Measurements from ENCODE around the gene AFG1L.
"Not testable (repeated sequence)": the region's sequence is repeated elsewhere in the genome, so short reads cannot be mapped to it uniquely, and the experiment has no call there.

The AFG1L gene

DNA sequence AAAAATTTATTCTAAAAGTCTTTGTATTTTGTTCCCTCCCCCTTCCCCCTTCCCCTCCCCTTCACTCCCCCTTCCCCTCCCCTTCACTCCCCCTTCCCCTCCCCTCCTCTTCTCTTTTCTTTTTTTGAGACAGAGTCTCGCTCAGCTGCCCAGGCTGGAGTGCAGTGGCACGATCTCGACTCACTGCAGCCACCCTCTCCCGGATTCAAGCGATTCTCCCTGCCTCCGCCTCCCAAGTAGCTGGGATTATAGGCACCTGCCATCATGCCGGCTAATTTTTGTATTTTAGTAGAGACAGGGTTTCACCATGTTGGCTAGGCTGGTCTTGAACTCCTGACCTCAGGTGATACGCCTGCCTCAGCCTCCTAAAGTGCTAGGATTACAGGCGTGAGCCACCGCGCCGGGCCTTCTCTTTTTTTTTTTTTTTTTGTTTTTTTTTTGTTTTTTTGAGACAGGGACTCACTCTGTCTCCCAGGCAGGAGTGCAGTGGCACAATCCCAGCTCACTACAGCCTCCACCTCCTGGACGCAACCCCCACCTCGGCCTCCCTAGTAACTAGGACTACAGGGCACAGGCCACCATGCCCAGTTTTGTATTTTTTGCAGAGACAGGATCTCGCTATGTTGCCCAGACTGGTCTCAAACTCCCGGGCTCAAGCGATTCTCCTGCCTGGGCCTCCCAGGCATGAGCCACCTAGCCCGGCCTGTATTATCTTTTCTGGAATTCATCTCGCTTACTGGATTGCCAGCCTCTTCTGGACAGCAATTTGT is 1.1 kb upstream of the AFG1L start:
- no peaks in the 10 kb centered on the region for H3K36me3 ChIP-seq (ENCODE audit: control insufficient read depth, insufficient read depth, low read length)
- H3K4me1 ChIP-seq (ENCODE audit: control insufficient read depth, insufficient read depth, low read length) = peaks cover 13% of the 10 kb centered on the region
- H3K9me3 ChIP-seq (ENCODE audit: control insufficient read depth, low read length) = no peaks in the 10 kb centered on the region
- H3K9ac ChIP-seq (ENCODE audit: low read length) = peak overlapping the region; percentile 99
- no peaks in the 10 kb centered on the region for H3K27me3 ChIP-seq (ENCODE audit: control insufficient read depth, insufficient read depth, low read length)
- peak overlapping the region; percentile 99 for H3K4me3 ChIP-seq (ENCODE audit: low read length)

DNA sequence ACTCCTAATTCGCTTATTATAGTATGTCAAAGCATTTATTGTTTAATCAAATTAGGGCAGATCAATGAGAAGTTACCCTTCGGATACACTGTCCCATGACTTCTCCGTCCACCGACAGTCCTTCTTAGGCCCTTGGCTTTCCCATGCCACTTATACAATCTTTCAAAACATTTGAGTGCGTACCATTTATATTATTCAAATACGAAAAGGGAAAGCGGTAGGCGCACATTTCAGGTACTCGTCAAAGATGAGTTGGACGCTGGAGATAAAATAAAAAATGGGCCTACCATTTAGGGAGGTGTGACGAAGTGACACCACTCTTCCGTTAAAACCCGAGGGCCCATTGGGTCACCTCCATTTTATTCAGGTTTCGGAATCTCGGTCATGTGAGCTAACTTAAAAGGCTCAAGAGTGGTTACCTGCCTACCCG is 542 bp upstream of the AFG1L start:
- Histone ChIP-seq H3K36me3 (ENCODE audit: control insufficient read depth, insufficient read depth, low read length) (no peaks in the 10 kb centered on the region), H3K4me3 (ENCODE audit: low read length) (peak overlapping the region; percentile 99), H3K27me3 (ENCODE audit: control insufficient read depth, insufficient read depth, low read length) (no peaks in the 10 kb centered on the region), H3K4me1 (ENCODE audit: control insufficient read depth, insufficient read depth, low read length) (peaks cover 13% of the 10 kb centered on the region), H3K9me3 (ENCODE audit: control insufficient read depth, low read length) (no peaks in the 10 kb centered on the region), H3K9ac (ENCODE audit: low read length) (peak overlapping the region; percentile 99)

DNA sequence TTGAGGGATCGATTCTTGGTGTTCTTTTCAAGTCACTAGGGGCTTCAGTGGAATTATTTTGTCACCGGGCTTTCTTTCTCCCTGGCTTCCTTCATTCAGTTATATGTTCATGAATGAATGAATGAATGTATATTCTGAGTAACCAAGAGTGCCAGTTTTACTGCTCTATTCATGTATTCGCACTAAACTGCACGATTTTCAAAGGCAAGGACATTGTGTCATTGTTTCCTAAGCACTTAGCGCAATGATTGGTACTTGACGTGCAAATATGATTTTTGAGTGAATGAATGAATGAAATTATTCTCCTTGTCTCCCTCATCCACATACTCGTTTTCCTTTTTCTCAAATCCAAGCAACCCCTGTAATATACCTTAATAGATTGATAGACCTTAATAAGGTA is 822 bp downstream of the AFG1L start:
- Histone ChIP-seq H3K4me1 (ENCODE audit: control insufficient read depth, insufficient read depth, low read length) (peaks cover 13% of the 10 kb centered on the region), H3K36me3 (ENCODE audit: control insufficient read depth, insufficient read depth, low read length) (no peaks in the 10 kb centered on the region), H3K9me3 (ENCODE audit: control insufficient read depth, low read length) (no peaks in the 10 kb centered on the region), H3K4me3 (ENCODE audit: low read length) (peak overlapping the region; percentile 99), H3K9ac (ENCODE audit: low read length) (peak overlapping the region; percentile 99), H3K27me3 (ENCODE audit: control insufficient read depth, insufficient read depth, low read length) (no peaks in the 10 kb centered on the region)

DNA sequence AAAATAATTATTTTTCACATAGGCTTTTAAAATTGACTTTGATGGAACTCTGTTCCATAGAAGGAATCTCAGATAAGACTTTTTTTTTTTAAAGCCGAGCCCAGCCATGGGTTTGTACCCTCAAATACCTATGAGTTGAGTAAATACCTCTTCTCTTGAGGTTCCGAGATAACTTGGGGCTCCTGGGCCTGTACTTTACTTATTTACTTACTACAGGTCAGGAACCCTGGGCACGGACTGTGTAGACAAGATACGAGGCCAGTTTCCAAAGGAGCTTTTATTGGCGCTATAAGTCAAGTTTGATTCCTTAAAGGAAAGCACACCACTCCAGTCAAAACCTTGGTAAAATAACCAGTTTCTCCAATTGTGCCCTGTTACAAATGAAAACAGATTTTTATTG is 7.5 kb downstream of the AFG1L start:
- Histone ChIP-seq H3K9ac (ENCODE audit: low read length) (no peak overlapping the region), H3K4me3 (ENCODE audit: low read length) (no peak overlapping the region), H3K9me3 (ENCODE audit: control insufficient read depth, low read length) (no peaks in the 10 kb centered on the region), H3K27me3 (ENCODE audit: control insufficient read depth, insufficient read depth, low read length) (no peaks in the 10 kb centered on the region), H3K36me3 (ENCODE audit: control insufficient read depth, insufficient read depth, low read length) (no peaks in the 10 kb centered on the region), H3K4me1 (ENCODE audit: control insufficient read depth, insufficient read depth, low read length) (no peaks in the 10 kb centered on the region)

DNA sequence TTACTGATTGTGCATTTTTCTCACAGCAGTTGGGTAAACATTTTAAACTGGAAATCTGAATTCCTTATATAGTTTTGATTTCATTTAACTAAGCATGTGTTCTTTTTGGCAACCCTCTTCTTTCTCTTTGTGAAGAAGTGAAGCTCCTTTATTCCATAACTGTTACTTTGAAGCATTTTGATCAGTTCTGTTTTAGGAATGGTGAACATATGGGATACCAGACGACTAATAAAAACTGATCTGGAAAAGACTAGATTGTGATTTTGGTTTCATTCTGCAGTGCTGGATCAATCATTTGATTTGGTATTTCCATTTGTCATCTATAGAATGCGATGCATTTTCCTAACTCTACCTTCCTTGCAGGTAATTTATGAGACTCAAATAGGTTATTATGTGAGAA is 9.8 kb downstream of the AFG1L start:
- Histone ChIP-seq H3K4me3 (ENCODE audit: low read length) (no peak overlapping the region), H3K36me3 (ENCODE audit: control insufficient read depth, insufficient read depth, low read length) (no peaks in the 10 kb centered on the region), H3K9me3 (ENCODE audit: control insufficient read depth, low read length) (no peaks in the 10 kb centered on the region), H3K9ac (ENCODE audit: low read length) (no peak overlapping the region), H3K4me1 (ENCODE audit: control insufficient read depth, insufficient read depth, low read length) (no peaks in the 10 kb centered on the region), H3K27me3 (ENCODE audit: control insufficient read depth, insufficient read depth, low read length) (no peaks in the 10 kb centered on the region)

DNA sequence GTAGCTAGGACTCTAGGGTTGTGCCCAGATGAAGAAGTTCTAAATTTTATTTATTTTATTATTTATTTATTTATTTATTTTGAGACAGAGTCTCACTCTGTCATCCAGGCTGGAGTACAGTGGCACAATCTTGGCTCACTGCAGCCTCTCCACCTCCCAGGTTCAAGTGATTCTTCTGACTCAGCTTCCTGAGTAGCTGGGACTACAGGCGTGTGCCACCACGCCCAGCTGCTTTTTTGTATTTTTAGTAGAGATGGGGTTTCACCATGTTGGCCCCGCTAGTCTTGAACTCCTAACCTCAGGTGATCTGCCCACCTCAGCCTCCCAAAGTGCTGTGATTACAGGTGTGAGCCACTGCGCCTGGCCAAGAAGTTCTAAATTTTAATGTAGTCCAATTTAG is 13.8 kb downstream of the AFG1L start:
- H3K9ac ChIP-seq (ENCODE audit: low read length); H3K4me1 ChIP-seq (ENCODE audit: control insufficient read depth, insufficient read depth, low read length): not testable (repeated sequence)

DNA sequence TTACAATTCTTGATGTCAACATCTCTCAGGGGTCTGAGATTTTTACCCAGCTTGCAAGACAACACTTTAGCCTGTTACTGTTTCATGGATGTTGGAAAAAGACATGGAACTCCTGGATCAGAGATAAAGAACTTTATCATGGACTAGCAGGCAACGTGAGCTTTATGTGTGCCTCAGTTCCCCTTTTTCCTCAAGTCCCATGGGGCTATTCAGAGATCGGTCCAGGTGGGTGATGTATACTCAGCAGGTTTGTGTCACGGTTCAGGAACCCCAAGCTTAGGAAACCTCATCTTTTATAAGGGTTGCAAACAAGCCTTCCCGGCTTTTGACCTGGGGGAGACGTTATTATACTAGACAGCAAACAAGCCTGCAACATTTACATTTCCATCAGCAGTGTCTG is 15.0 kb downstream of the AFG1L start:
- Histone ChIP-seq H3K4me3 (ENCODE audit: low read length) (no peak overlapping the region), H3K9me3 (ENCODE audit: control insufficient read depth, low read length) (no peaks in the 10 kb centered on the region), H3K4me1 (ENCODE audit: control insufficient read depth, insufficient read depth, low read length) (peaks cover 5% of the 10 kb centered on the region), H3K36me3 (ENCODE audit: control insufficient read depth, insufficient read depth, low read length) (no peaks in the 10 kb centered on the region), H3K9ac (ENCODE audit: low read length) (no peak overlapping the region), H3K27me3 (ENCODE audit: control insufficient read depth, insufficient read depth, low read length) (no peaks in the 10 kb centered on the region)

More for the DNA sequence above, 13.8 kb downstream of the AFG1L start:
- not testable (repeated sequence) for H3K27me3 ChIP-seq (ENCODE audit: control insufficient read depth, insufficient read depth, low read length); H3K4me3 ChIP-seq (ENCODE audit: low read length); H3K9me3 ChIP-seq (ENCODE audit: control insufficient read depth, low read length); H3K36me3 ChIP-seq (ENCODE audit: control insufficient read depth, insufficient read depth, low read length)

DNA sequence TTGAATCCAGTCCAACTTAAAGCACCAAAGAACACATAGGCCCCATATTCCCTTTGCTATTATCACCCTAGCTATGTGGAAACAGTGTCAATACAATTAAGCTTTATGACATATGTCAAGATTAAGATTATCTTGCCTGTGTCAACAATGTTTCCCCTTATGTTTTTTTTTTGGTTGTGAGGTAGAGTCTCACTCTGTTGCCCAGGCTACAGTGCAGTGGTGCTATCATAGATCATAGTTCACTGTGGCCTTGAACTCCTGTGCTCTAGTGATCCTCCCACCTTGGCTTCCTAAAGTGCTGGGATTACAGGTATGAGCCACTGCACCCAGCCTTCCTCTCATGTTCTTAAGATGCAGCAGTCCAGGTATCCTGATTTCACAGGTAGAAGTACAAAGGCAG is 17.8 kb downstream of the AFG1L start:
- Histone ChIP-seq H3K9ac (ENCODE audit: low read length) (no peak overlapping the region), H3K4me1 (ENCODE audit: control insufficient read depth, insufficient read depth, low read length) (peaks cover 5% of the 10 kb centered on the region), H3K27me3 (ENCODE audit: control insufficient read depth, insufficient read depth, low read length) (no peaks in the 10 kb centered on the region), H3K9me3 (ENCODE audit: control insufficient read depth, low read length) (no peaks in the 10 kb centered on the region), H3K36me3 (ENCODE audit: control insufficient read depth, insufficient read depth, low read length) (no peaks in the 10 kb centered on the region), H3K4me3 (ENCODE audit: low read length) (no peak overlapping the region)

DNA sequence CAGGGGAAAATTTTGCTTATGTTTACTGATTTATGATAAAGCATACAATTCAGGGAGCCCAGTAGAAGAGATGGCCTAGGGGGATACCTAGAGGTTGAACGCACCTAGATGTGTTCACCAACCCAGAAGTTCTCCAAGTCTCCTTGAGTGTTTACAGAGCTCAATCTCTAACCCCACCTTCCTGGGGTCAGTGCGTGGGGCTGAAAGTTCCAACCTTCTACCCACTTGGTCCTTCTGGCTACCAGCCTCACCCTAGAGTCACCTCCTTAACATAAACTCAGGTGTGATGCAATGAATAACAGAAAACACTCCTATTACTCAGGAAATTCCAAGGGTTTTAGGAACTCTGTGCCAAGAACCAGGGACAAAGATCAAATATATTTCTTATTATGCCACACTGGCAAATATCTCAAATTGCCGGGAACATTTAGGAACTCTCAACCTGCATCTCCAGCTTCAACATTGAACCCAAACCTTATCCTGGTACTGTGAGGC is 26.4 kb downstream of the AFG1L start:
- H3K9me3 ChIP-seq (ENCODE audit: control insufficient read depth, low read length) = no peaks in the 10 kb centered on the region

DNA sequence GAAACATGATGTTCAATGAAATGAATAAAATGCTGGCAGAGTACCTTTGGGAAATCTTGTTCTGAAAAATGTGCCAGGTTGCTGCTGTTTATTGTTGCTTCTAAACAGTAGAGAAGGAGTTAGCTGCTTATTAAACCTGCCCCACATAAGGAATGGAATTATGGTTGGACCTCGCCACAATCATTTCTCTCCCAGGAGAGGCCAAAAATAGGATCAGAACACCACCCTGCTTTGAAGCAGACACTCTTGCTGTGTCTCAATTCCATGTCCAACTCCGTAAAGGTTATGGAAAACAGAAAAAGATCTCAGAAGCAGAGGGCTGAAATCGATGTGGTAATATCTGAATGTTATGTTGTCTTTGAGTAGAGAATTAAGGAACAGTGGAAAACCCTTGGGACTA is 27.9 kb downstream of the AFG1L start:
- Histone ChIP-seq H3K9me3 (ENCODE audit: control insufficient read depth, low read length) (no peaks in the 10 kb centered on the region), H3K36me3 (ENCODE audit: control insufficient read depth, insufficient read depth, low read length) (no peaks in the 10 kb centered on the region), H3K27me3 (ENCODE audit: control insufficient read depth, insufficient read depth, low read length) (no peaks in the 10 kb centered on the region), H3K4me3 (ENCODE audit: low read length) (no peak overlapping the region), H3K4me1 (ENCODE audit: control insufficient read depth, insufficient read depth, low read length) (no peaks in the 10 kb centered on the region), H3K9ac (ENCODE audit: low read length) (no peak overlapping the region)

More for the DNA sequence above, 26.4 kb downstream of the AFG1L start:
- no peaks in the 10 kb centered on the region for H3K27me3 ChIP-seq (ENCODE audit: control insufficient read depth, insufficient read depth, low read length)
- no peak overlapping the region for H3K4me3 ChIP-seq (ENCODE audit: low read length)
- no peaks in the 10 kb centered on the region for H3K36me3 ChIP-seq (ENCODE audit: control insufficient read depth, insufficient read depth, low read length)
- no peaks in the 10 kb centered on the region for H3K4me1 ChIP-seq (ENCODE audit: control insufficient read depth, insufficient read depth, low read length)
- H3K9ac ChIP-seq (ENCODE audit: low read length) = no peak overlapping the region

DNA sequence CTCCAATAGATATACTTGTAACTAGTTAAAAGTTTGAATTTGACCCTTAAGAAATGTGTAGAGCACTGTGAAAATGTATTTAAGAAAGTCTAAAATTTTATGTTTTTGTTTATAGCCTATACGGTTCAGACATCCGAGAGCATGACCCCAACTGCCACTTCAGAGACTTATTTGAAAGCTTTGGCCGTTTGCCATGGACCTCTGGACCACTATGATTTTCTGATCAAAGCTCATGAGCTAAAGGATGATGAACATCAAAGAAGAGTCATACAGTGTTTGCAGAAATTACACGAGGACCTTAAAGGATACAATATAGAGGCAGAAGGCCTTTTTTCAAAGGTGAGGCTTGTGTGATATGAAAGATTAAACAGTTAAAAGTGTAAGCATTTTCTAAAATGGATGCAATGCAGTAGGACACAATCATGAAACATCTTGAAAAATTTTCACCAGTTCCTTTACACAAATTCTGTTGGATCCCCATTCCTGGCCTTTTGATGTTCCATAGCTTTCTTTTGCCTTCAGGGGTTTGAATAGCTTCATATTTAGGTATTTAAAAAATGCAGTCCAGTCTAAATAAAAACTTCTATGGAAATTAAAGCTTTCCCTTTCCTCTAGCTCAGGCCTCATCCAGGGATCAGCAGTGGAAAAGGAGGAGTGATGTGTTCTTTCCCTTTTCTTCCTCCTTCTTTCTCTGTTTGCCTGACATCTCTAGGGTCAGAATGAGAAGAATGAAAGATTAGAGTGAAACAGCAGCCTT is 29.0 kb downstream of the AFG1L start:
- Histone ChIP-seq H3K27me3 (ENCODE audit: control insufficient read depth, insufficient read depth, low read length) (no peaks in the 10 kb centered on the region), H3K4me1 (ENCODE audit: control insufficient read depth, insufficient read depth, low read length) (no peaks in the 10 kb centered on the region), H3K9ac (ENCODE audit: low read length) (no peak overlapping the region), H3K36me3 (ENCODE audit: control insufficient read depth, insufficient read depth, low read length) (no peaks in the 10 kb centered on the region), H3K4me3 (ENCODE audit: low read length) (no peak overlapping the region), H3K9me3 (ENCODE audit: control insufficient read depth, low read length) (no peaks in the 10 kb centered on the region)

DNA sequence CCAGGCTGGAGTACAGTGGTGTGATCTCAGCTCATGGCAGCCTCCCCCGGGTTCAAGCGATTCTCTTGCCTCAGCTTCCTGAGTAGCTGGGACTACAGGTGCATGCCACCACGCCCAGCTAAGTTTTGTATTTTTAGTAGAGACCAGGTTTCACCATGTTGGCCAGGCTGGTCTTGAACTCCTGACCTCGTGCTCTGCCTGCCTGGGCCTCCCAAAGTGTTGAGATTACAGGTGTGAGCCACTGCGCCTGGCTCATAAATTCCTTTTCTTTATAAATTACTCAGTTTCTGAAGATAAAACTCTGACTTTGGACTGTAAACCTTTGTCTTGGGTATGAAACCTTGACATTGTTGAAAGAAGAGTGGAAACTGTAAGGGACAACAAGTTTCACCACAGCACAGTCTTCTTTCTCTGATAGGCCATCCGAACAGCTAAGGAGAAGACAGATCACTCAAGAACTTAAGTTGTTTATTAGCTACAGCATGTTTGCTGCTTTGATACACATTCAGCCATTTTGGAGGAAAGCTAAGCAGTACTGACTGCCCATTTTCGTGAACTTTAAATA is 35.4 kb downstream of the AFG1L start:
- not testable (repeated sequence) for H3K4me1 ChIP-seq (ENCODE audit: control insufficient read depth, insufficient read depth, low read length); H3K36me3 ChIP-seq (ENCODE audit: control insufficient read depth, insufficient read depth, low read length); H3K9ac ChIP-seq (ENCODE audit: low read length); H3K4me3 ChIP-seq (ENCODE audit: low read length); H3K27me3 ChIP-seq (ENCODE audit: control insufficient read depth, insufficient read depth, low read length); H3K9me3 ChIP-seq (ENCODE audit: control insufficient read depth, low read length)

All from mucosa of stomach (tissue), 1 donor.